Nephron progenitor cell (in vitro differentiated cells): ENCODE data around the gene RUNX2.

Experiments
- DNase-seq: peaks from one replicate; pipeline ENCODE4 v3.0.0; 2021
- H3K27ac Mint-ChIP-seq: 2 replicates; pipeline ENCODE4 v1.8.0; 2021; ENCODE audit warnings: mild to moderate bottlenecking, moderate library complexity, mixed read lengths
- H3K27me3 Mint-ChIP-seq: 2 replicates; pipeline ENCODE4 v1.8.0; 2021; ENCODE audit warnings: mild to moderate bottlenecking, low read depth, mixed read lengths; ENCODE audit not compliant: poor library complexity
- H3K36me3 Mint-ChIP-seq: 2 replicates; pipeline ENCODE4 v1.8.0; 2021; ENCODE audit warnings: low read depth, mixed read lengths
- H3K4me1 Mint-ChIP-seq: 2 replicates; pipeline ENCODE4 v1.8.0; 2021; ENCODE audit warnings: mixed read lengths
- H3K4me3 Mint-ChIP-seq: 2 replicates; pipeline ENCODE4 v1.8.0; 2021; ENCODE audit warnings: mild to moderate bottlenecking, moderate library complexity, mixed read lengths
- H3K9me3 Mint-ChIP-seq: 2 replicates; pipeline ENCODE4 v1.8.0; 2021; ENCODE audit warnings: mild to moderate bottlenecking, moderate library complexity, mixed read lengths
- CTCF ChIP-seq: fragments of 200-600 bp; sonication (generic); IDR thresholded peaks from 2 replicates; pipeline ENCODE4 v1.5.0; 2021; ENCODE audit warnings: antibody characterized with exemption

RUNX2 gene

GRCh38 chr6:45576648-45577624 is 248.8 kb downstream of the RUNX2 start:
- H3K27ac Mint-ChIP-seq, result no peak overlapping the region
- H3K27me3 Mint-ChIP-seq, result peaks cover 9% of the 10 kb centered on the region
- H3K9me3 Mint-ChIP-seq, result peaks cover 12% of the 10 kb centered on the region
- H3K36me3 Mint-ChIP-seq, result peaks cover 7% of the 10 kb centered on the region
- peaks cover 15% of the 10 kb centered on the region for H3K4me1 Mint-ChIP-seq
- TF ChIP-seq CTCF, result no peak
- no peak for DNase-seq
- no peak overlapping the region for H3K4me3 Mint-ChIP-seq

GRCh38 chr6:45577836-45578504 is 249.8 kb downstream of the RUNX2 start:
- Mint-ChIP-seq H3K27ac (no peak overlapping the region), H3K9me3 (peaks cover 22% of the 10 kb centered on the region)
- no peak for DNase-seq

GRCh38 chr6:45584127-45584526 is 256.0 kb downstream of the RUNX2 start:
- Mint-ChIP-seq H3K9me3 (peaks cover 23% of the 10 kb centered on the region), H3K4me3 (no peak overlapping the region), H3K36me3 (peaks cover 14% of the 10 kb centered on the region), H3K27me3 (peaks cover 8% of the 10 kb centered on the region), H3K27ac (no peak overlapping the region), H3K4me1 (peaks cover 19% of the 10 kb centered on the region)
- no peak for DNase-seq
- no peak for TF ChIP-seq CTCF

More at GRCh38 chr6:45577836-45578504, 249.8 kb downstream of the RUNX2 start:
- peaks cover 9% of the 10 kb centered on the region for H3K27me3 Mint-ChIP-seq
- no peak overlapping the region for H3K4me3 Mint-ChIP-seq
- TF ChIP-seq CTCF, result no peak
- H3K4me1 Mint-ChIP-seq, result peaks cover 15% of the 10 kb centered on the region
- peaks cover 14% of the 10 kb centered on the region for H3K36me3 Mint-ChIP-seq

- Mint-ChIP-seq H3K27ac (no peak overlapping the region), H3K4me3 (no peak overlapping the region), H3K27me3 (peaks cover 8% of the 10 kb centered on the region), H3K36me3 (peaks cover 12% of the 10 kb centered on the region), H3K9me3 (peaks cover 16% of the 10 kb centered on the region), H3K4me1 (peaks cover 43% of the 10 kb centered on the region)
- DNase-seq, result no peak
- TF ChIP-seq CTCF, result no peak
These were observed 258.4 kb downstream of the RUNX2 start for GRCh38 chr6:45586216-45587171.

GRCh38 chr6:45587229-45588060 is 259.3 kb downstream of the RUNX2 start:
- H3K9me3 Mint-ChIP-seq, result peaks cover 6% of the 10 kb centered on the region
- TF ChIP-seq CTCF, result no peak
- H3K27ac Mint-ChIP-seq, result no peak overlapping the region
- H3K36me3 Mint-ChIP-seq, result peaks cover 5% of the 10 kb centered on the region
- H3K27me3 Mint-ChIP-seq, result peaks cover 8% of the 10 kb centered on the region
- no peak for DNase-seq
- no peak overlapping the region for H3K4me3 Mint-ChIP-seq
- H3K4me1 Mint-ChIP-seq, result peaks cover 53% of the 10 kb centered on the region
